HG02642 (cell line): ENCODE results near the gene GNG12.
A peak's percentile ranks its signal among the peaks of the same experiment; 100 is the strongest.

Experiments used
- ATAC-seq: cut with Tn5 transposase; IDR thresholded peaks from one replicate; pipeline ENCODE4 v1.9.1; 2021; ENCODE audit warnings: mild to moderate bottlenecking; ENCODE audit not compliant: unreplicated experiment, poor library complexity

GNG12 gene

GRCh38 chr1:67759692-67760029, 73.6 kb downstream of the GNG12 start:
- ATAC-seq: peak; percentile 33

GRCh38 chr1:67759066-67759465, 74.2 kb downstream of the GNG12 start:
- ATAC-seq: no peak

GRCh38 chr1:67755619-67756018, 77.6 kb downstream of the GNG12 start:
- no peak for ATAC-seq

GRCh38 chr1:67755160-67755559, 78.1 kb downstream of the GNG12 start:
- ATAC-seq: no peak

GRCh38 chr1:67754526-67754920, 78.7 kb downstream of the GNG12 start:
- ATAC-seq: no peak

GRCh38 chr1:67753776-67754525, 79.3 kb downstream of the GNG12 start:
- ATAC-seq: no peak

- no peak for ATAC-seq
These were observed 81.0 kb downstream of the GNG12 start for GRCh38 chr1:67752306-67752705.

GRCh38 chr1:67750691-67751054, 82.6 kb downstream of the GNG12 start:
- no peak for ATAC-seq

- ATAC-seq: peak; percentile 36
These were observed 83.2 kb downstream of the GNG12 start for GRCh38 chr1:67749844-67750690.

GRCh38 chr1:67749263-67749843, 83.9 kb downstream of the GNG12 start:
- ATAC-seq: peak; percentile 3

- peak; percentile 84 for ATAC-seq
These were observed 84.6 kb downstream of the GNG12 start for GRCh38 chr1:67748630-67749029.

GRCh38 chr1:67747671-67748546, 85.4 kb downstream of the GNG12 start:
- ATAC-seq: no peak

GRCh38 chr1:67745875-67746698, 87.2 kb downstream of the GNG12 start:
- ATAC-seq: no peak

- ATAC-seq: peak; percentile 68
These were observed 90.1 kb downstream of the GNG12 start for GRCh38 chr1:67743072-67743725.

GRCh38 chr1:67741736-67742135, 91.5 kb downstream of the GNG12 start:
- ATAC-seq: no peak

GRCh38 chr1:67741121-67741520, 92.1 kb downstream of the GNG12 start:
- ATAC-seq: no peak

GRCh38 chr1:67740543-67740942, 92.7 kb downstream of the GNG12 start:
- ATAC-seq: no peak

- no peak for ATAC-seq
These were observed 93.9 kb downstream of the GNG12 start for GRCh38 chr1:67739361-67739760.

- ATAC-seq: no peak
These were observed 94.9 kb downstream of the GNG12 start for GRCh38 chr1:67738401-67738800.
